Measurements from ENCODE around the gene MYO5A. TPM values are rescaled to one million over a fixed set of nuclear protein-coding genes. Genes with fewer than 3 reads are reported as not detected.
A peak's percentile ranks its signal among the peaks of the same experiment; 100 is the strongest.

MYO5A gene
- total RNA-seq, 6 donors from 2014 or later = 24.8 to 76.5 (median 35.5) TPM

DNA sequence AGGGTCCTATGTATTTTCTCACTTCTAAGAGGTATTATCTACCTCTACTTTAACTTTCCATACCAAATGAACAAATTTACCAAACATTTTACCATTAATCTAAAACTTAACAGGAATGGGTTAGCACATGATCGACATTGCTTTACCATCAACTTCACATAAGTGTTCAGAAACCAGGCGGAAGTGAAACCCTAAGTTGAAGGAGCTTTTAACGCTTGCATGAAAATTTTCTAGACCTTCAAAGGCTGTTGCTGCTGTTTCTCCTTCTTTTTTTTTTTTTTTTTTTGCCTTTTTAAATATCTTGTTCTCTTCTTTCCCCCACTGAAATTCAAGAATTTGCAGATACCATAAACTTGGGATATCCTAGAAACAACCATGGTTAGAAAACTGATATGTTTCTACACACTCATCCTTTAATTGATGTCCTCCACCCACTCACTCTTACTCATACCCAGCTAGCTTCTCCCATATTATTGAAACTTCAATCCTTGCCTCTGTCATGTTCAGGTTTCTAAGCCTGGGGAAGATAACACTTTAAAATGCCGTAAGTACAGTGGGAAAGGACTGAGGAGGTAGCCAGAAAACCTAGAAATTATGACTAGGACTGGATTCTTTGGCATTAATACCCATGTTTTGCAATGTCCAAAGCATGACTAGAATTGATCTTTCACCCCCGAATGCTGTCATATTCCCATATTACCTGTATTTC is 24.7 kb downstream of the MYO5A start:
- TF ChIP-seq POLR2A (IDR thresholded peaks at IDR 0.05) (no peak), POLR2AphosphoS5 (IDR thresholded peaks at IDR 0.05) (no peak), EP300 (IDR thresholded peaks at IDR 0.05) (no peak)
- TF ChIP-seq, protein P1, sequence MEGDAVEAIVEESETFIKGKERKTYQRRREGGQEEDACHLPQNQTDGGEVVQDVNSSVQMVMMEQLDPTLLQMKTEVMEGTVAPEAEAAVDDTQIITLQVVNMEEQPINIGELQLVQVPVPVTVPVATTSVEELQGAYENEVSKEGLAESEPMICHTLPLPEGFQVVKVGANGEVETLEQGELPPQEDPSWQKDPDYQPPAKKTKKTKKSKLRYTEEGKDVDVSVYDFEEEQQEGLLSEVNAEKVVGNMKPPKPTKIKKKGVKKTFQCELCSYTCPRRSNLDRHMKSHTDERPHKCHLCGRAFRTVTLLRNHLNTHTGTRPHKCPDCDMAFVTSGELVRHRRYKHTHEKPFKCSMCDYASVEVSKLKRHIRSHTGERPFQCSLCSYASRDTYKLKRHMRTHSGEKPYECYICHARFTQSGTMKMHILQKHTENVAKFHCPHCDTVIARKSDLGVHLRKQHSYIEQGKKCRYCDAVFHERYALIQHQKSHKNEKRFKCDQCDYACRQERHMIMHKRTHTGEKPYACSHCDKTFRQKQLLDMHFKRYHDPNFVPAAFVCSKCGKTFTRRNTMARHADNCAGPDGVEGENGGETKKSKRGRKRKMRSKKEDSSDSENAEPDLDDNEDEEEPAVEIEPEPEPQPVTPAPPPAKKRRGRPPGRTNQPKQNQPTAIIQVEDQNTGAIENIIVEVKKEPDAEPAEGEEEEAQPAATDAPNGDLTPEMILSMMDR (IDR thresholded peaks at IDR 0.05) = no peak
- no peak overlapping the region for H3K27ac ChIP-seq
- no peaks in the 10 kb centered on the region for H3K36me3 ChIP-seq
- no peaks in the 10 kb centered on the region for H3K9me3 ChIP-seq
- ATAC-seq (ENCODE audit: low FRiP score in 2 of 2) (peak in 1 of 2 donors; percentile 46), DNase-seq (no peak)
- no peak overlapping the region for H3K4me3 ChIP-seq
- no peaks in the 10 kb centered on the region for H3K27me3 ChIP-seq
- 84 to 85% methylated on average over 5 of the region's 5 CpGs for WGBS, 2 donors
- H3K4me1 ChIP-seq = peaks cover 0 to 6% (median 0%) of the 10 kb centered on the region in 4 donors

DNA sequence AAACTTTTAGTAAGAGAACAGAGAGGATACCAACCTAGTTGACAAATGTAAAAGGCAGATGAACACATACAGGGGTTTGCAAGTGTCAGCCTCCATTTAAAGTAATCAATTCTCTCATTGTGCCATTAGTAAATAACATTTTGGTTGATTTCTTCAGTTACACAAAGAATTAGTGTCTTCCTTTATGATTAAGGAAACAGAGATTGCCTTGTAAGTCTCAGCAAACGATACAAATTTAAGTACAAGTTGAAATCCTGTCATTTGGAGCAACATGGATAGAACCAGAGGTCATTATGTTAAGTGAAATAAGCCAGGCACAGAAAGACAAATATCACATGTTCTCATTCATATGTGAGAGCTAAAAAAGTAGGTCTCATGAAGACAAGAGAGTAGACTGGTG is 26.1 kb downstream of the MYO5A start:
- TF ChIP-seq EP300 (IDR thresholded peaks at IDR 0.05) (no peak), POLR2AphosphoS5 (IDR thresholded peaks at IDR 0.05) (no peak), POLR2A (IDR thresholded peaks at IDR 0.05) (no peak)
- TF ChIP-seq, protein P1 (IDR thresholded peaks at IDR 0.05) = no peak
- Histone ChIP-seq H3K4me1 (peaks cover 0 to 6% (median 0%) of the 10 kb centered on the region in 4 donors), H3K9me3 (no peaks in the 10 kb centered on the region), H3K27ac (no peak overlapping the region), H3K4me3 (no peak overlapping the region), H3K27me3 (no peaks in the 10 kb centered on the region), H3K36me3 (no peaks in the 10 kb centered on the region)
- ATAC-seq (ENCODE audit: low FRiP score in 2 of 2) (no peak), DNase-seq (no peak)
- 82 to 92% methylated on average over 1 of the region's 1 CpG for WGBS, 2 donors

DNA sequence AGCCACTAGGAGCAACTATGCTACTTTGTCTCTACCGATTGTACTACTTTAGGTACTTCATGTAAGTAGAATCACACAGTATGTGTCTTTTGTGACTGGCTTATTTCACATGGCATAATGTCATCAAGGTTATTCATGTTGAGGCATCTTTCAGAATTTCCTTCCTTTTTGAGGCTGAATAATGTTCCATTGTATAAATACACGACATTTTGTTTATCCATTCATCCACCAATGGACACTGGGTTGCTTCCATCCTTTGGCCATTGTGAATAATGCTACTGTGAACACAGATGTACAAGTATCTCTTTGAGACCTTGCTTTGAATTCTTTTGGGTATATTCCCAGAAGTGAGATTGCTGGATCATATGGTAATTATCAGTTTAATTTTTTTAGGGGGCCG is 29.2 kb downstream of the MYO5A start:
- WGBS, 2 donors = 82 to 85% methylated on average over 3 of the region's 3 CpGs
- H3K27ac ChIP-seq = no peak overlapping the region
- TF ChIP-seq POLR2A (IDR thresholded peaks at IDR 0.05) = no peak
- TF ChIP-seq POLR2AphosphoS5 (IDR thresholded peaks at IDR 0.05) = no peak
- no peak for TF ChIP-seq EP300 (IDR thresholded peaks at IDR 0.05)
- TF ChIP-seq, protein P1 (IDR thresholded peaks at IDR 0.05) = no peak
- H3K9me3 ChIP-seq = no peaks in the 10 kb centered on the region
- peaks cover 0 to 5% (median 0%) of the 10 kb centered on the region in 4 donors for H3K4me1 ChIP-seq
- H3K36me3 ChIP-seq = no peaks in the 10 kb centered on the region
- ATAC-seq (ENCODE audit: low FRiP score in 2 of 2) (no peak), DNase-seq (no peak)
- no peaks in the 10 kb centered on the region for H3K27me3 ChIP-seq
- no peak overlapping the region for H3K4me3 ChIP-seq

DNA sequence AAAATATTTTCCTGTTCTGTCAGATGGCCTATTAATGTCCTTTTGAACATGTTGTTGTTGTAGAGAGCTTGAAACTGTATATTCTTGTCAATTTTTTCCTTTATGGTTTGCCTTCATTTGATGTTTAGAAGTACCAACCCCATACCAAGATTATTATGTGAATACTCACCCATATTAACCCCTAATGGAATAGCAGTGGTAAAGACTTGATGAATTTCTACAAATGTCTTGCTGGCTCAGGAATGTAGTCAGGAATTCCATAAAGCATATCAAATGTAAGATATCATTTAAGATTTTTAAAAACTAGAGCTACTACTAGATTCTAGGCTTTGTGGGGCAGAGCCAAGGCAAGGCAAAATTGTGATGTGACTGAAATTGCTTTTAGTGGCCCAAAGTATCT is 30.0 kb downstream of the MYO5A start:
- Histone ChIP-seq H3K9me3 (no peaks in the 10 kb centered on the region), H3K27ac (no peak overlapping the region), H3K4me3 (no peak overlapping the region), H3K27me3 (no peaks in the 10 kb centered on the region), H3K36me3 (no peaks in the 10 kb centered on the region), H3K4me1 (no peaks in the 10 kb centered on the region)
- TF ChIP-seq POLR2A (IDR thresholded peaks at IDR 0.05) (no peak), EP300 (IDR thresholded peaks at IDR 0.05) (no peak), POLR2AphosphoS5 (IDR thresholded peaks at IDR 0.05) (no peak)
- TF ChIP-seq, protein P1 (IDR thresholded peaks at IDR 0.05) = no peak
- DNase-seq (no peak), ATAC-seq (ENCODE audit: low FRiP score in 2 of 2) (no peak)
